ENCODE results near the gene FIZ1. TPM values are rescaled to one million over a fixed set of nuclear protein-coding genes. Genes with fewer than 3 reads are reported as not detected.

The FIZ1 gene
- total RNA-seq, 4 donors from 2014 or later, result 5.8 to 12.7 (median 7.9) TPM

GRCh38 chr19:55635856-55636440 is 36.6 kb upstream of the FIZ1 start:
- no peak for DNase-seq
- Histone ChIP-seq H3K27ac (peak overlapping the region; percentile 97 to 99 (median 98)), H3K4me3 (peak overlapping the region; percentile 81 to 97 (median 96)), H3K36me3 (peaks cover 0 to 9% (median 0%) of the 10 kb centered on the region in 3 donors), H3K4me1 (peaks cover 38 to 83% (median 55%) of the 10 kb centered on the region in 3 donors), H3K9me3 (no peaks in the 10 kb centered on the region), H3K27me3 (no peaks in the 10 kb centered on the region)
- intact Hi-C loops (cut with DNase I), result no loop called here
- TF ChIP-seq POLR2A (IDR thresholded peaks at IDR 0.05) (no peak), CTCF (IDR thresholded peaks at IDR 0.05) (no peak)
- WGBS, 2 donors, result 49 to 56% methylated on average over 7 of the region's 7 CpGs

- intact Hi-C loops (cut with DNase I), result no loop called here
- Histone ChIP-seq H3K27me3 (no peaks in the 10 kb centered on the region), H3K9me3 (no peaks in the 10 kb centered on the region), H3K27ac (peak overlapping the region; percentile 97 to 99 (median 98)), H3K4me1 (peaks cover 34 to 78% (median 54%) of the 10 kb centered on the region in 3 donors), H3K36me3 (peaks cover 0 to 9% (median 0%) of the 10 kb centered on the region in 3 donors), H3K4me3 (peak overlapping the region; percentile 81 to 97 (median 96))
- TF ChIP-seq CTCF (IDR thresholded peaks at IDR 0.05), result no peak
- no peak for TF ChIP-seq POLR2A (IDR thresholded peaks at IDR 0.05)
- no peak for DNase-seq
- 9 to 12% methylated on average over 9 of the region's 9 CpGs for WGBS, 2 donors
Observed at GRCh38 chr19:55635334-55635717, 36.0 kb upstream of the FIZ1 start.

GRCh38 chr19:55633861-55634260 is 34.5 kb upstream of the FIZ1 start:
- intact Hi-C loops (cut with DNase I), result loop anchor here (5.0 kb wide), 1 partner anchor 117 kb away; no protein-coding TSS in a partner anchor
- TF ChIP-seq POLR2A (IDR thresholded peaks at IDR 0.05) (no peak), CTCF (IDR thresholded peaks at IDR 0.05) (no peak)
- H3K4me1 ChIP-seq, result peaks cover 28 to 63% (median 41%) of the 10 kb centered on the region in 3 donors
- peak overlapping the region in 3 of 4 donors; percentile 57 to 99 (median 98) for H3K27ac ChIP-seq
- no peak for DNase-seq
- WGBS, 2 donors, result 80% methylated on average over 4 to 5 of the region's 8 CpGs
- H3K27me3 ChIP-seq, result no peaks in the 10 kb centered on the region
- no peak overlapping the region for H3K4me3 ChIP-seq
- no peaks in the 10 kb centered on the region for H3K9me3 ChIP-seq
- peaks cover 0 to 9% (median 0%) of the 10 kb centered on the region in 3 donors for H3K36me3 ChIP-seq

GRCh38 chr19:55632463-55632834 is 33.1 kb upstream of the FIZ1 start:
- no peaks in the 10 kb centered on the region for H3K27me3 ChIP-seq
- peak; percentile 79 for DNase-seq
- peak; percentile 85 to 94 (median 92) for TF ChIP-seq CTCF (IDR thresholded peaks at IDR 0.05)
- TF ChIP-seq POLR2A (IDR thresholded peaks at IDR 0.05), result no peak
- no peaks in the 10 kb centered on the region for H3K36me3 ChIP-seq
- intact Hi-C loops (cut with DNase I), result loop anchor here (5.0 kb wide), 1 partner anchor 115 kb away; no protein-coding TSS in a partner anchor
- peak overlapping the region; percentile 19 to 55 (median 44) for H3K27ac ChIP-seq
- H3K4me3 ChIP-seq, result no peak overlapping the region
- 21 to 30% methylated on average over 3 of the region's 3 CpGs for WGBS, 2 donors
- peaks cover 26 to 49% (median 35%) of the 10 kb centered on the region in 3 donors for H3K4me1 ChIP-seq
- H3K9me3 ChIP-seq, result no peaks in the 10 kb centered on the region

GRCh38 chr19:55626350-55626749 is 27.0 kb upstream of the FIZ1 start:
- H3K27ac ChIP-seq, result no peak overlapping the region
- peaks cover 0 to 15% (median 3%) of the 10 kb centered on the region in 3 donors for H3K36me3 ChIP-seq
- H3K9me3 ChIP-seq, result no peaks in the 10 kb centered on the region
- WGBS, 2 donors, result 65 to 90% methylated on average over 11 of the region's 11 CpGs
- TF ChIP-seq POLR2A (IDR thresholded peaks at IDR 0.05) (no peak), CTCF (IDR thresholded peaks at IDR 0.05) (no peak)
- H3K4me3 ChIP-seq, result no peak overlapping the region
- H3K27me3 ChIP-seq, result no peaks in the 10 kb centered on the region
- intact Hi-C loops (cut with DNase I), result no loop called here
- peaks cover 0 to 20% (median 6%) of the 10 kb centered on the region in 3 donors for H3K4me1 ChIP-seq
- no peak for DNase-seq

Measured in esophagus squamous epithelium (tissue), 5 donors.